HCT116 (cell line): Measurements from ENCODE around the gene CENPP. TPM values are rescaled to one million over a fixed set of nuclear protein-coding genes. Genes with fewer than 3 reads are reported as not detected.

ENCODE experiments used
- ATAC-seq: fragments of 200-7000 bp; cut with Tn5 transposase; 2 replicates; pipeline ENCODE4 v1.9.1; 2020; ENCODE audit warnings: mild to moderate bottlenecking, moderate library complexity
- BruUV-seq: library from RNA; stranded (reverse); fragments of 400-500 nt; replicated peaks from 2 replicates; lab custom pipeline; 2021; lab: Mats Ljungman, UMichigan
- CTCF ChIA-PET: fragments of 300-600 bp; sonication (Branson Sonifier 250); formaldehyde crosslinking; loops from one replicate; lab custom pipeline; 2021; ENCODE audit warnings: antibody characterized with exemption; lab: Charles Lee
- POLR2A ChIA-PET: fragments of 300-600, 350-600 bp; sonication (Branson Sonifier 250); formaldehyde crosslinking; loops from one replicate; lab custom pipeline; 2021; ENCODE audit warnings: antibody characterized with exemption; lab: Charles Lee
- RAD21 ChIA-PET, 2 experiments: fragments of 300-600 bp; sonication (Branson Sonifier 250); formaldehyde crosslinking; loops; one replicate each; lab custom pipeline; 2023; ENCODE audit warnings: low total read pairs in 2 of 2; ENCODE audit not compliant: uncharacterized antibody in 2 of 2, unreplicated experiment in 2 of 2, low non-redundant PET in 1 of 2; lab: Charles Lee
- DNase-seq: peaks from one replicate; pipeline ENCODE4 v3.0.0-alpha.2; 2010; ENCODE audit warnings: low read depth, low spot score
- H2AFZ ChIP-seq: fragments of 200-600 bp; shearing (Covaris generic), sonication (generic); 2 replicates; pipeline ENCODE4 v1.6.1; 2017; ENCODE audit warnings: low read depth, mixed run types, mixed read lengths, antibody characterized with exemption, low read length; ENCODE audit not compliant: poor library complexity, severe bottlenecking
- H3K27ac ChIP-seq: 2 replicates; pipeline ENCODE4 v1.5.1; 2012; ENCODE audit warnings: low read depth, low read length
- H3K27me3 ChIP-seq: fragments of 200-600 bp; sonication (generic); 2 replicates; pipeline ENCODE4 v1.6.1; 2016; ENCODE audit warnings: mixed run types, low read length, mixed read lengths; ENCODE audit not compliant: insufficient read depth
- H3K36me3 ChIP-seq, 2 experiments: fragments of 200-500 bp in 1 of 2; fragments of 200-600 bp in 1 of 2; sonication (Bioruptor generic) in 1 of 2; sonication (generic) in 1 of 2; 2 replicates each; pipeline versions ENCODE4 v1.5.1 to v1.6.1; 2014 to 2016; ENCODE audit warnings: low read length in 2 of 2, inconsistent platforms in 1 of 2, mixed read lengths in 1 of 2, mixed run types in 1 of 2; ENCODE audit not compliant: insufficient read depth in 2 of 2, control insufficient read depth in 1 of 2
- H3K4me1 ChIP-seq, 2 experiments: fragments of 200-600 bp in 1 of 2; sonication (generic) in 1 of 2; 2 replicates each; pipeline versions ENCODE4 v1.5.1 to v1.6.1; 2012 to 2017; ENCODE audit warnings: low read length in 2 of 2, inconsistent platforms in 1 of 2, mild to moderate bottlenecking in 1 of 2, mixed read lengths in 1 of 2, mixed run types in 1 of 2, moderate library complexity in 1 of 2; ENCODE audit not compliant: insufficient read depth in 2 of 2, control insufficient read depth in 1 of 2
- H3K4me2 ChIP-seq: fragments of 200-600 bp; sonication (generic); 2 replicates; pipeline ENCODE4 v1.6.1; 2017; ENCODE audit warnings: mixed run types, low read length, mixed read lengths
- H3K4me3 ChIP-seq, 2 experiments: fragments of 200-600 bp in 1 of 2; sonication (generic) in 1 of 2; replicated peaks in 1 of 2; 2 replicates each; pipeline ENCODE4 v1.5.1; 2011 to 2016; ENCODE audit warnings: low read length in 2 of 2, control low read depth in 1 of 2, low read depth in 1 of 2, mild to moderate bottlenecking in 1 of 2, mixed read lengths in 1 of 2, mixed run types in 1 of 2
- H3K79me2 ChIP-seq: fragments of 200-600 bp; sonication (generic); 2 replicates; pipeline ENCODE4 v1.6.1; 2017; ENCODE audit warnings: mild to moderate bottlenecking, mixed run types, low read length, moderate library complexity, mixed read lengths; ENCODE audit not compliant: insufficient read depth
- H3K9ac ChIP-seq: fragments of 200-600 bp; sonication (generic); 2 replicates; pipeline ENCODE4 v1.6.1; 2016; ENCODE audit warnings: low read length, mixed read lengths
- H3K9me2 ChIP-seq: fragments of 200-600 bp; sonication (generic), shearing (Covaris generic); 2 replicates; pipeline ENCODE4 v1.6.1; 2017; ENCODE audit warnings: mixed run types, mild to moderate bottlenecking, moderate library complexity; ENCODE audit not compliant: insufficient read depth
- H3K9me3 ChIP-seq, 2 experiments: fragments of 200-500 bp in 1 of 2; fragments of 200-600 bp in 1 of 2; sonication (Bioruptor generic) in 1 of 2; sonication (generic) in 1 of 2; 2 replicates each; pipeline ENCODE4 v1.6.1; 2014 to 2017; ENCODE audit warnings: low read length in 2 of 2, mixed read lengths in 2 of 2, inconsistent platforms in 1 of 2, low read depth in 1 of 2, mild to moderate bottlenecking in 1 of 2, mixed run types in 1 of 2, moderate library complexity in 1 of 2; ENCODE audit not compliant: control insufficient read depth in 1 of 2, insufficient read depth in 1 of 2
- H4K20me1 ChIP-seq: fragments of 200-600 bp; sonication (generic), shearing (Covaris generic); 2 replicates; pipeline ENCODE4 v1.6.1; 2017; ENCODE audit warnings: mixed run types, mild to moderate bottlenecking, moderate library complexity; ENCODE audit not compliant: insufficient read depth
- CTCF ChIP-seq, 3 experiments: fragments of 200-600 bp in 1 of 3; sonication (generic) in 1 of 3; IDR thresholded peaks in 2 of 3; conservative IDR thresholded peaks in 1 of 3; 2 replicates each; pipeline ENCODE4 v1.5.1; 2012 to 2017; ENCODE audit warnings: low read depth in 2 of 3, low read length in 2 of 3, antibody characterized with exemption in 1 of 3, borderline replicate concordance in 1 of 3, control low read depth in 1 of 3, mild to moderate bottlenecking in 1 of 3, mixed read lengths in 1 of 3, mixed run types in 1 of 3, moderate library complexity in 1 of 3; ENCODE audit not compliant: insufficient read depth in 1 of 3
- EZH2 ChIP-seq: fragments of 200-600 bp; sonication (generic); IDR thresholded peaks from 2 replicates; pipeline ENCODE4 v1.6.1; 2017; ENCODE audit warnings: antibody characterized with exemption, mixed run types
- EZH2phosphoT487 ChIP-seq: fragments of 200-600 bp; IDR thresholded peaks from 2 replicates; pipeline ENCODE4 v1.6.1; 2018; ENCODE audit warnings: antibody characterized with exemption, borderline replicate concordance
- SP1 ChIP-seq: IDR thresholded peaks from 2 replicates; pipeline ENCODE4 v1.6.1; 2012; ENCODE audit warnings: low read depth
- TCF7L2 ChIP-seq: IDR thresholded peaks from 2 replicates; pipeline ENCODE4 v1.7.0; 2011; ENCODE audit warnings: borderline replicate concordance, inconsistent platforms; ENCODE audit not compliant: insufficient read depth, insufficient read length; ENCODE audit errors: extremely low read depth
- intact Hi-C: fragments of 100-400 bp; cut with micrococcal nuclease; formaldehyde crosslinking; loops from 2 replicates; pipeline ENCODE4 v1.10.0; 2022
- total RNA-seq: library from RNA; stranded (reverse); gene quantifications from one replicate; pipeline ENCODE4 v1.2.1, GENCODE V29; 2021; ENCODE audit not compliant: unreplicated experiment
- TF ChIP-seq, protein P1 (sequence below): IDR thresholded peaks from 2 replicates; pipeline ENCODE4 v1.6.1; 2012
- TF ChIP-seq, protein P2 (sequence below): IDR thresholded peaks from 2 replicates; pipeline ENCODE4 v1.6.1; 2012

CENPP gene
- total RNA-seq, 1 experiment from 2014 or later: 7.0 TPM

DNA sequence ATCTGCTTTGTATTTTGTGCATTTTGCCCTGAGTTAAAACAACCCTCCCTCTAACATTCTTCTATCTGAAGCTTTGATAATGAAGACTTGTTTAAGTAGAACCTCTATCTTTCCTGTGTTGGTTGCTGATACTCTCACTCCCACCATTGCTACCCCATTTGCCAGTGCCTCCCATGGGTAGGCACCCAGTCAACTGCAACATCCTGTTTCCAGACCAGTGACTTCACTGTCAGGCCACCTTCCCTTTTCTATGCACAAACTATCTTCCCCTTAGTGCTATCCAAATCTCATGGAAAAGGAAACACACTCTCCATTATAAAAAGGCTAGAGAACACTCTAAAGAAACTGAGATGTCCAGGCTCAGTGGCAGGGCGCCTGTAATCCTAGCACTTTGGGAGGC is 26.6 kb upstream of the CENPP start:
- ATAC-seq (no peak), DNase-seq (no peak)
- CTCF ChIA-PET: no interaction called here
- Histone ChIP-seq H4K20me1 (no peaks in the 10 kb centered on the region), H3K4me3 (no peak overlapping the region), H3K27me3 (no peaks in the 10 kb centered on the region), H3K36me3 (peaks cover 44 to 55% of the 10 kb centered on the region in 2 experiments), H3K4me2 (no peak overlapping the region), H3K27ac (no peak overlapping the region), H2AFZ (no peak overlapping the region), H3K9ac (no peak overlapping the region), H3K9me3 (no peaks in the 10 kb centered on the region), H3K9me2 (no peaks in the 10 kb centered on the region), H3K4me1 (peaks cover 6 to 8% of the 10 kb centered on the region in 2 experiments; a peak in 2 of 4 replicates), H3K79me2 (peaks cover 14% of the 10 kb centered on the region)
- BruUV-seq: no TSS peak
- RAD21 ChIA-PET: no interaction called here
- intact Hi-C loops: no loop called here
- POLR2A ChIA-PET: no interaction called here
- TF ChIP-seq CTCF (IDR thresholded peaks at IDR 0.05 in 2 of 3, conservative IDR thresholded peaks at IDR 0.05 in 1 of 3; ENCODE audit: borderline replicate concordance in 1 of 3, insufficient read depth in 1 of 3, low read depth in 2 of 3, low read length in 2 of 3) (no peak), EZH2phosphoT487 (no peak), EZH2 (no peak), TCF7L2 (no peak), SP1 (no peak)
- TF ChIP-seq, protein P1, sequence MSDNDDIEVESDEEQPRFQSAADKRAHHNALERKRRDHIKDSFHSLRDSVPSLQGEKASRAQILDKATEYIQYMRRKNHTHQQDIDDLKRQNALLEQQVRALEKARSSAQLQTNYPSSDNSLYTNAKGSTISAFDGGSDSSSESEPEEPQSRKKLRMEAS: no peak
- TF ChIP-seq, protein P2, sequence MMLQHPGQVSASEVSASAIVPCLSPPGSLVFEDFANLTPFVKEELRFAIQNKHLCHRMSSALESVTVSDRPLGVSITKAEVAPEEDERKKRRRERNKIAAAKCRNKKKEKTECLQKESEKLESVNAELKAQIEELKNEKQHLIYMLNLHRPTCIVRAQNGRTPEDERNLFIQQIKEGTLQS: no peak
